Ovary (tissue), 9 donors: ENCODE data around the gene TTC21A. TPM values are rescaled to one million over a fixed set of nuclear protein-coding genes. Genes with fewer than 3 reads are reported as not detected.

ENCODE experiments used
- DNase-seq, 5 donors: peaks; one replicate each; pipeline ENCODE4 v3.0.0-alpha.2; 2019 to 2020
- H3K27ac ChIP-seq, 2 donors: fragments of 200-600 bp; one replicate each; pipeline versions ENCODE4 v1.5.1 to v1.8.0; 2019 to 2022
- H3K27me3 ChIP-seq: fragments of 200-600 bp; one replicate; pipeline ENCODE4 v1.8.0; 2022
- H3K36me3 ChIP-seq: fragments of 200-600 bp; sonication (generic); one replicate; pipeline ENCODE4 v1.5.1; 2019
- H3K4me1 ChIP-seq: one replicate; pipeline ENCODE4 v1.8.1; 2013; ENCODE audit warnings: mild to moderate bottlenecking, moderate library complexity; ENCODE audit not compliant: insufficient read depth
- H3K4me3 ChIP-seq: fragments of 200-600 bp; sonication (generic); one replicate; pipeline ENCODE4 v1.5.1; 2017
- H3K9me3 ChIP-seq, 2 donors: fragments of 200-600 bp in 1 of 2; sonication (generic) in 1 of 2; one replicate each; pipeline versions ENCODE4 v1.5.1 to v1.8.1; 2013 to 2019; ENCODE audit warnings: mild to moderate bottlenecking in 1 of 2, moderate library complexity in 1 of 2
- CTCF ChIP-seq, 3 donors: fragments of 450-650 bp in 2 of 3; fragments of 200-600 bp in 1 of 3; IDR thresholded peaks; one replicate each; pipeline versions ENCODE4 v1.5.1 to v1.8.0; 2016 to 2022; ENCODE audit warnings: antibody characterized with exemption in 3 of 3, mild to moderate bottlenecking in 1 of 3
- EP300 ChIP-seq: sonication (generic); formaldehyde crosslinking; IDR thresholded peaks from one replicate; pipeline ENCODE4 v1.6.1; 2017; ENCODE audit warnings: antibody characterized with exemption
- POLR2A ChIP-seq: fragments of 450-650 bp; IDR thresholded peaks from one replicate; pipeline ENCODE4 v1.6.1; 2017; ENCODE audit warnings: antibody characterized with exemption, mild to moderate bottlenecking, moderate library complexity
- WGBS, 3 donors: extraction: QIAGEN DNeasy Blood & Tissue Kit in 1 of 3; methylation state at CpG; one replicate each; pipeline versions ENCODE4 v1.1.5 to v1.1.7; 2013 to 2017; 5-methylcytosine and 5-hydroxymethylcytosine counted together
- intact Hi-C, 4 donors: fragments of 100-400 bp; cut with DNase I; formaldehyde crosslinking; loops; one replicate each; pipeline versions ENCODE4 v1.11.0 to v1.15.1; 2022 to 2023
- polyA plus RNA-seq, 2 donors: library from polyadenylated mRNA; stranded (reverse); fragments of 200-250 nt in 1 of 2; fragments of 350-450 nt in 1 of 2; fragmentation: Illumina TruSeq in 1 of 2; extraction: RNeasy Lipid Tissue Mini Kit (QIAGEN cat#74804) in 1 of 2; gene quantifications; one replicate each; pipeline ENCODE4 v1.2.3, GENCODE V29; 2013 to 2014
- total RNA-seq, 7 donors: library from RNA; depleted of rRNA in 2 of 7; stranded (reverse); fragments of >200 nt in 2 of 7; fragmentation: NEBNext Ultra II Directional in 3 of 7; extraction: Animal tissue kit (Norgen Biotek cat#: 25700) in 3 of 7; gene quantifications; one replicate each; pipeline versions ENCODE4 v1.1.0 to v1.2.4, GENCODE V29; 2016 to 2023
- donor health status: DM: no; HTN: no; CAD: no; lungs with moderate emphysema.
- donor health status: DM: no; HTN: no; CAD: no.
- donor health status: Bipolar disorder and iron deficiency.
- donor health status: DM: yes; HTN: yes; CAD: no.
- donor health status: DM: no; HTN: no; CAD: no.
- donor health status: DM: yes; HTN: yes; CAD: no.

The TTC21A gene
- total and polyA plus RNA-seq, 9 donors = 4.2 to 21.4 (median 6.6) TPM

- Histone ChIP-seq H3K4me3 (no peak overlapping the region), H3K27ac (peak overlapping the region; percentile 14 to 56), H3K4me1 (peaks cover 38% of the 10 kb centered on the region), H3K9me3 (no peaks in the 10 kb centered on the region), H3K36me3 (no peaks in the 10 kb centered on the region), H3K27me3 (no peaks in the 10 kb centered on the region)
- intact Hi-C loops = loop anchor here in 2 of 4 donors (5.0 kb wide), 2 partner anchors 40 kb away; partner anchors contain the start of genes GORASP1 (in 1 of the 2) and TTC21A (in 1 of the 2)
- TF ChIP-seq POLR2A (no peak), CTCF (IDR thresholded peaks at IDR 0.05) (no peak), EP300 (no peak)
- WGBS, 3 donors = 12 to 19% (median 13%) methylated on average over 14 to 15 of the region's 15 CpGs
- DNase-seq = peak; percentile 80 to 84 (median 80)
Measured at GRCh38 chr3:39146611-39147591, 39.4 kb downstream of the TTC21A start.

DNA sequence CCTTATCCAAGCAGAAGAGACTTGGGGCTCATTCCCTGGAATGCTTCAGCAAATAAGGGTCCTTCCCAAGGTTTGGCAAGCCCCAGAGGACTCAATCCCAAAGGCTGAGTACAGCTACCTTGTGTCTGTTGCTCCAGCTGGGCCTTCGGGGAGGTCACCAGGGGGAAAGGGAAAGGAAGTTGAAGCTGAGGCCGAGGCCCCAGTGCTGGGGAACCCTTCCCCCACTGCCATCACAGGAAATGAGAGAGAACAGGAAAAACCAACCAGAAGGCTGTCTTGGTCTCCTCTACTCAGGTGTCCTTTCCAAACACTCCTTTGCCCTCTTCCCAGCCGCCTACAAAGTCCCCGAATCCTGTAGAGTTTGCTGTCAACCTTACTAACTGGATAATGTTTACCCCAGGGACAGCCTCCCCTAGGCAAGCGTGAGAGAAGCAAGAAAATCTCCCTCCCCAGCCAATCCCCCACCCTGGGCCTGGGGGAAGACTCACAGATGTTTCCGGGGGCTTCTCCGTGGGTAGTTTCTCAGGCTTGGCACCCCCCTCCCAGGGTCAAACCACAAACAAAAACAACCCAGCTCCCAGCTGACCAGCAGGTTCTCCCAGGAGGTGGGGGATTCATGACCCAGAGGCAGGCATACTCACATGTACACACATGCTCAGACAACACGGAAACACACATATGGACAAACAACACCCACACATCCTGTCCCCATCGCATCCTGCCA lies 40.4 kb downstream of the TTC21A start:
- WGBS, 3 donors = 22 to 37% (median 33%) methylated on average over 9 of the region's 9 CpGs
- Histone ChIP-seq H3K4me3 (no peak overlapping the region), H3K4me1 (peaks cover 38% of the 10 kb centered on the region)

GRCh38 chr3:39148435-39149058 lies 41.1 kb downstream of the TTC21A start:
- H3K4me1 ChIP-seq = peaks cover 38% of the 10 kb centered on the region

More for the DNA sequence above, 40.4 kb downstream of the TTC21A start:
- intact Hi-C loops = loop anchor here in 2 of 4 donors (5.0 kb wide), 2 partner anchors 39 to 41 kb away; partner anchors contain the start of genes GORASP1 (in 1 of the 2) and TTC21A (in 1 of the 2)
- H3K27me3 ChIP-seq = no peaks in the 10 kb centered on the region
- peak in 2 of 5 donors; percentile 42 to 45 for DNase-seq
- no peaks in the 10 kb centered on the region for H3K36me3 ChIP-seq
- H3K9me3 ChIP-seq = no peaks in the 10 kb centered on the region
- TF ChIP-seq EP300 = no peak
- peak overlapping the region in 1 of 2 donors; percentile 56 for H3K27ac ChIP-seq

GRCh38 chr3:39149059-39149455 lies 41.6 kb downstream of the TTC21A start:
- H3K4me1 ChIP-seq = peaks cover 38% of the 10 kb centered on the region
- 67 to 82% (median 67%) methylated on average over 4 of the region's 4 CpGs for WGBS, 3 donors
- H3K9me3 ChIP-seq = no peaks in the 10 kb centered on the region
- intact Hi-C loops = loop anchor here in 2 of 4 donors (5.0 kb wide), 2 partner anchors 38 to 42 kb away; partner anchors contain the start of genes GORASP1 (in 1 of the 2) and TTC21A (in 1 of the 2)
- no peak for TF ChIP-seq EP300
- TF ChIP-seq POLR2A = no peak
- no peak for TF ChIP-seq CTCF (IDR thresholded peaks at IDR 0.05)
- no peak overlapping the region for H3K4me3 ChIP-seq
- no peaks in the 10 kb centered on the region for H3K36me3 ChIP-seq
- no peak for DNase-seq
- peak overlapping the region in 1 of 2 donors; percentile 95 for H3K27ac ChIP-seq
- H3K27me3 ChIP-seq = no peaks in the 10 kb centered on the region

More at GRCh38 chr3:39148435-39149058, 41.1 kb downstream of the TTC21A start:
- Histone ChIP-seq H3K36me3 (no peaks in the 10 kb centered on the region), H3K27me3 (no peaks in the 10 kb centered on the region), H3K4me3 (no peak overlapping the region), H3K9me3 (no peaks in the 10 kb centered on the region), H3K27ac (peak overlapping the region in 1 of 2 donors; percentile 95)
- DNase-seq = peak in 1 of 5 donors; percentile 29
- intact Hi-C loops = loop anchor here in 2 of 4 donors (5.0 kb wide), 2 partner anchors 39 to 41 kb away; partner anchors contain the start of genes GORASP1 (in 1 of the 2) and TTC21A (in 1 of the 2)
- TF ChIP-seq EP300 (no peak), CTCF (IDR thresholded peaks at IDR 0.05) (no peak), POLR2A (no peak)
- 48 to 60% (median 54%) methylated on average over 9 of the region's 9 CpGs for WGBS, 3 donors
